HCT116 (cell line): ENCODE measurements around the gene ERVMER34-1. TPM values are rescaled to one million over a fixed set of nuclear protein-coding genes. Genes with fewer than 3 reads are reported as not detected.

Experiments used
- ATAC-seq: fragments of 200-7000 bp; cut with Tn5 transposase; 2 replicates; pipeline ENCODE4 v1.9.1; 2020; ENCODE audit warnings: mild to moderate bottlenecking, moderate library complexity
- BruUV-seq: library from RNA; stranded (reverse); fragments of 400-500 nt; replicated peaks from 2 replicates; lab custom pipeline; 2021; lab: Mats Ljungman, UMichigan
- CTCF ChIA-PET: fragments of 300-600 bp; sonication (Branson Sonifier 250); formaldehyde crosslinking; loops from one replicate; lab custom pipeline; 2021; ENCODE audit warnings: antibody characterized with exemption; lab: Charles Lee
- POLR2A ChIA-PET: fragments of 300-600, 350-600 bp; sonication (Branson Sonifier 250); formaldehyde crosslinking; loops from one replicate; lab custom pipeline; 2021; ENCODE audit warnings: antibody characterized with exemption; lab: Charles Lee
- RAD21 ChIA-PET, 2 experiments: fragments of 300-600 bp; sonication (Branson Sonifier 250); formaldehyde crosslinking; loops; one replicate each; lab custom pipeline; 2023; ENCODE audit warnings: low total read pairs in 2 of 2; ENCODE audit not compliant: uncharacterized antibody in 2 of 2, unreplicated experiment in 2 of 2, low non-redundant PET in 1 of 2; lab: Charles Lee
- DNase-seq: peaks from one replicate; pipeline ENCODE4 v3.0.0-alpha.2; 2010; ENCODE audit warnings: low read depth, low spot score
- H2AFZ ChIP-seq: fragments of 200-600 bp; shearing (Covaris generic), sonication (generic); 2 replicates; pipeline ENCODE4 v1.6.1; 2017; ENCODE audit warnings: low read depth, mixed run types, mixed read lengths, antibody characterized with exemption, low read length; ENCODE audit not compliant: poor library complexity, severe bottlenecking
- H3K27ac ChIP-seq: 2 replicates; pipeline ENCODE4 v1.5.1; 2012; ENCODE audit warnings: low read depth, low read length
- H3K27me3 ChIP-seq: fragments of 200-600 bp; sonication (generic); 2 replicates; pipeline ENCODE4 v1.6.1; 2016; ENCODE audit warnings: mixed run types, low read length, mixed read lengths; ENCODE audit not compliant: insufficient read depth
- H3K36me3 ChIP-seq, 2 experiments: fragments of 200-500 bp in 1 of 2; fragments of 200-600 bp in 1 of 2; sonication (Bioruptor generic) in 1 of 2; sonication (generic) in 1 of 2; 2 replicates each; pipeline versions ENCODE4 v1.5.1 to v1.6.1; 2014 to 2016; ENCODE audit warnings: low read length in 2 of 2, inconsistent platforms in 1 of 2, mixed read lengths in 1 of 2, mixed run types in 1 of 2; ENCODE audit not compliant: insufficient read depth in 2 of 2, control insufficient read depth in 1 of 2
- H3K4me1 ChIP-seq, 2 experiments: fragments of 200-600 bp in 1 of 2; sonication (generic) in 1 of 2; 2 replicates each; pipeline versions ENCODE4 v1.5.1 to v1.6.1; 2012 to 2017; ENCODE audit warnings: low read length in 2 of 2, inconsistent platforms in 1 of 2, mild to moderate bottlenecking in 1 of 2, mixed read lengths in 1 of 2, mixed run types in 1 of 2, moderate library complexity in 1 of 2; ENCODE audit not compliant: insufficient read depth in 2 of 2, control insufficient read depth in 1 of 2
- H3K4me2 ChIP-seq: fragments of 200-600 bp; sonication (generic); 2 replicates; pipeline ENCODE4 v1.6.1; 2017; ENCODE audit warnings: mixed run types, low read length, mixed read lengths
- H3K4me3 ChIP-seq, 2 experiments: fragments of 200-600 bp in 1 of 2; sonication (generic) in 1 of 2; replicated peaks in 1 of 2; 2 replicates each; pipeline ENCODE4 v1.5.1; 2011 to 2016; ENCODE audit warnings: low read length in 2 of 2, control low read depth in 1 of 2, low read depth in 1 of 2, mild to moderate bottlenecking in 1 of 2, mixed read lengths in 1 of 2, mixed run types in 1 of 2
- H3K79me2 ChIP-seq: fragments of 200-600 bp; sonication (generic); 2 replicates; pipeline ENCODE4 v1.6.1; 2017; ENCODE audit warnings: mild to moderate bottlenecking, mixed run types, low read length, moderate library complexity, mixed read lengths; ENCODE audit not compliant: insufficient read depth
- H3K9ac ChIP-seq: fragments of 200-600 bp; sonication (generic); 2 replicates; pipeline ENCODE4 v1.6.1; 2016; ENCODE audit warnings: low read length, mixed read lengths
- H3K9me2 ChIP-seq: fragments of 200-600 bp; sonication (generic), shearing (Covaris generic); 2 replicates; pipeline ENCODE4 v1.6.1; 2017; ENCODE audit warnings: mixed run types, mild to moderate bottlenecking, moderate library complexity; ENCODE audit not compliant: insufficient read depth
- H3K9me3 ChIP-seq, 2 experiments: fragments of 200-500 bp in 1 of 2; fragments of 200-600 bp in 1 of 2; sonication (Bioruptor generic) in 1 of 2; sonication (generic) in 1 of 2; 2 replicates each; pipeline ENCODE4 v1.6.1; 2014 to 2017; ENCODE audit warnings: low read length in 2 of 2, mixed read lengths in 2 of 2, inconsistent platforms in 1 of 2, low read depth in 1 of 2, mild to moderate bottlenecking in 1 of 2, mixed run types in 1 of 2, moderate library complexity in 1 of 2; ENCODE audit not compliant: control insufficient read depth in 1 of 2, insufficient read depth in 1 of 2
- H4K20me1 ChIP-seq: fragments of 200-600 bp; sonication (generic), shearing (Covaris generic); 2 replicates; pipeline ENCODE4 v1.6.1; 2017; ENCODE audit warnings: mixed run types, mild to moderate bottlenecking, moderate library complexity; ENCODE audit not compliant: insufficient read depth
- CEBPB ChIP-seq: IDR thresholded peaks from 2 replicates; pipeline ENCODE4 v1.6.1; 2012; ENCODE audit warnings: low read depth
- EGR1 ChIP-seq: IDR thresholded peaks from 2 replicates; pipeline ENCODE4 v1.6.1; 2012; ENCODE audit warnings: low read depth
- EZH2 ChIP-seq: fragments of 200-600 bp; sonication (generic); IDR thresholded peaks from 2 replicates; pipeline ENCODE4 v1.6.1; 2017; ENCODE audit warnings: antibody characterized with exemption, mixed run types
- EZH2phosphoT487 ChIP-seq: fragments of 200-600 bp; IDR thresholded peaks from 2 replicates; pipeline ENCODE4 v1.6.1; 2018; ENCODE audit warnings: antibody characterized with exemption, borderline replicate concordance
- FOSL1 ChIP-seq: IDR thresholded peaks from 2 replicates; pipeline ENCODE4 v1.6.1; 2012; ENCODE audit warnings: low read depth
- MAX ChIP-seq: IDR thresholded peaks from 2 replicates; pipeline ENCODE4 v1.6.1; 2012
- POLR2A ChIP-seq: IDR thresholded peaks from 2 replicates; pipeline ENCODE4 v1.7.0; 2011; ENCODE audit warnings: borderline replicate concordance; ENCODE audit not compliant: insufficient read depth, insufficient read length; ENCODE audit errors: extremely low read depth
- POLR2AphosphoS5 ChIP-seq: IDR thresholded peaks from 2 replicates; pipeline ENCODE4 v1.6.1; 2011; ENCODE audit warnings: mild to moderate bottlenecking, low read depth, low read length, moderate library complexity
- SIN3A ChIP-seq: IDR thresholded peaks from 2 replicates; pipeline ENCODE4 v1.6.1; 2012; ENCODE audit warnings: low read depth
- SP1 ChIP-seq: IDR thresholded peaks from 2 replicates; pipeline ENCODE4 v1.6.1; 2012; ENCODE audit warnings: low read depth
- YY1 ChIP-seq: IDR thresholded peaks from 2 replicates; pipeline ENCODE4 v1.6.1; 2011; ENCODE audit warnings: low read length, low read depth, moderate library complexity, mild to moderate bottlenecking; ENCODE audit not compliant: insufficient replicate concordance; ENCODE audit errors: extremely low read depth
- ZBTB33 ChIP-seq: IDR thresholded peaks from 2 replicates; pipeline ENCODE4 v1.6.1; 2011; ENCODE audit warnings: mild to moderate bottlenecking, low read length, moderate library complexity; ENCODE audit not compliant: insufficient replicate concordance; ENCODE audit errors: extremely low read depth
- ZNF274 ChIP-seq: fragments of 200-500 bp; sonication (Bioruptor generic); IDR thresholded peaks from 2 replicates; pipeline ENCODE4 v1.6.1; 2014; ENCODE audit warnings: mild to moderate bottlenecking, low read depth, low read length, inconsistent platforms
- intact Hi-C: fragments of 100-400 bp; cut with micrococcal nuclease; formaldehyde crosslinking; loops from 2 replicates; pipeline ENCODE4 v1.10.0; 2022
- total RNA-seq: library from RNA; stranded (reverse); gene quantifications from one replicate; pipeline ENCODE4 v1.2.1, GENCODE V29; 2021; ENCODE audit not compliant: unreplicated experiment
- TF ChIP-seq, protein P1 (sequence below), 3 experiments: fragments of 200-600 bp in 1 of 3; sonication (generic) in 1 of 3; IDR thresholded peaks in 2 of 3; conservative IDR thresholded peaks in 1 of 3; 2 replicates each; pipeline ENCODE4 v1.5.1; 2012 to 2017; ENCODE audit warnings: low read depth in 2 of 3, low read length in 2 of 3, antibody characterized with exemption in 1 of 3, borderline replicate concordance in 1 of 3, control low read depth in 1 of 3, mild to moderate bottlenecking in 1 of 3, mixed read lengths in 1 of 3, mixed run types in 1 of 3, moderate library complexity in 1 of 3; ENCODE audit not compliant: insufficient read depth in 1 of 3

Gene ERVMER34-1
- total RNA-seq, 1 experiment from 2014 or later: 17.5 TPM

DNA sequence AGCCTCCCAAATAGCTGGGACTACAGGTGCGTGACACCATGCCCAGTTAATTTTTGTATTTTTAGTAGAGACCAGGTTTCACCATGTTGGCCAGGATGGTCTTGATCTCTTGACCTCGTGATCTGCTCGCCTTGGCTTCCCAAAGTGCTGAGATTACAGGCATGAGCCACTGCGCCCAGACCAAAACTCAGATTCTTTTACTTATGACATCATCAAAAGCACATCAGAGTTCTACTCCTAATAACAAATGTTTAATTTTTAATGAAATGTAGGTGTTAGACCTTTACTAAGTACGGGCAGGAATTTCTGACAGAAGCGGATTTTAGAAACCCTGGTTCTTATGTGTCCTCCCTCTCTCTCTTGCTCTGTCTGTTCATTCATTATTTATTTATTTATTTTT is 38.5 kb upstream of the ERVMER34-1 start:
- H3K4me3 ChIP-seq: no peak overlapping the region
- no peaks in the 10 kb centered on the region for H3K36me3 ChIP-seq
- no TSS peak for BruUV-seq

DNA sequence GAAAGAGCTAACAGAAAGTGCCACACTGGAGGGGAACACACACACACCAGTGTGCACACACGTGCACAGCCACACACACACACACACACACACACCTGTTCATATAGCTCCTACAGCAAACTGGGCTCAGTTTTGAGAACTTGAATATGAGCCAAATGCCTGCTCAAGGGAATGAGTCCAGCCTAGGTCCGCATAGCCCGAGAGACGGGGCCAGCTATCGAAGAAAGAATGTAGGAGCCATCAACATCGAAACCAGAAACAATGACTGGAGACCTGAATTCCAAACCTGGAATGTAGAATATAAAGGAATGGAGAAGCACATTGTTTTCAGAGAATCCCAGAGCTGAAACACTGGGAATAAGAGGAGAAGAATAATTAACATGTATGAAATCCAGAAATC is 37.6 kb upstream of the ERVMER34-1 start:
- intact Hi-C loops: no loop called here

More for the DNA sequence above, 38.5 kb upstream of the ERVMER34-1 start:
- ATAC-seq: no peak
- Histone ChIP-seq H3K9ac (no peak overlapping the region), H3K9me2 (no peaks in the 10 kb centered on the region), H3K4me1 (no peaks in the 10 kb centered on the region), H2AFZ (no peak overlapping the region), H3K27ac (no peak overlapping the region), H3K79me2 (no peaks in the 10 kb centered on the region), H4K20me1 (no peaks in the 10 kb centered on the region), H3K4me2 (no peak overlapping the region), H3K9me3 (no peaks in the 10 kb centered on the region), H3K27me3 (no peaks in the 10 kb centered on the region)
- ChIA-PET RAD21 (no interaction called here), POLR2A (no interaction called here), CTCF (no interaction called here)
- DNase-seq: no peak
- TF ChIP-seq EZH2 (no peak), FOSL1 (no peak), SIN3A (no peak), EZH2phosphoT487 (no peak)
- TF ChIP-seq, protein P1, sequence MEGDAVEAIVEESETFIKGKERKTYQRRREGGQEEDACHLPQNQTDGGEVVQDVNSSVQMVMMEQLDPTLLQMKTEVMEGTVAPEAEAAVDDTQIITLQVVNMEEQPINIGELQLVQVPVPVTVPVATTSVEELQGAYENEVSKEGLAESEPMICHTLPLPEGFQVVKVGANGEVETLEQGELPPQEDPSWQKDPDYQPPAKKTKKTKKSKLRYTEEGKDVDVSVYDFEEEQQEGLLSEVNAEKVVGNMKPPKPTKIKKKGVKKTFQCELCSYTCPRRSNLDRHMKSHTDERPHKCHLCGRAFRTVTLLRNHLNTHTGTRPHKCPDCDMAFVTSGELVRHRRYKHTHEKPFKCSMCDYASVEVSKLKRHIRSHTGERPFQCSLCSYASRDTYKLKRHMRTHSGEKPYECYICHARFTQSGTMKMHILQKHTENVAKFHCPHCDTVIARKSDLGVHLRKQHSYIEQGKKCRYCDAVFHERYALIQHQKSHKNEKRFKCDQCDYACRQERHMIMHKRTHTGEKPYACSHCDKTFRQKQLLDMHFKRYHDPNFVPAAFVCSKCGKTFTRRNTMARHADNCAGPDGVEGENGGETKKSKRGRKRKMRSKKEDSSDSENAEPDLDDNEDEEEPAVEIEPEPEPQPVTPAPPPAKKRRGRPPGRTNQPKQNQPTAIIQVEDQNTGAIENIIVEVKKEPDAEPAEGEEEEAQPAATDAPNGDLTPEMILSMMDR (IDR thresholded peaks at IDR 0.05 in 2 of 3, conservative IDR thresholded peaks at IDR 0.05 in 1 of 3; ENCODE audit: borderline replicate concordance in 1 of 3, insufficient read depth in 1 of 3, low read depth in 2 of 3, low read length in 2 of 3): no peak
- intact Hi-C loops: no loop called here

More for the DNA sequence above, 37.6 kb upstream of the ERVMER34-1 start:
- Histone ChIP-seq H3K9me3 (no peaks in the 10 kb centered on the region), H3K27ac (no peak overlapping the region), H3K4me1 (no peaks in the 10 kb centered on the region), H2AFZ (no peak overlapping the region), H3K27me3 (no peaks in the 10 kb centered on the region), H3K36me3 (no peaks in the 10 kb centered on the region), H4K20me1 (no peaks in the 10 kb centered on the region), H3K4me3 (no peak overlapping the region), H3K9ac (no peak overlapping the region), H3K4me2 (no peak overlapping the region), H3K79me2 (no peaks in the 10 kb centered on the region), H3K9me2 (no peaks in the 10 kb centered on the region)
- no TSS peak for BruUV-seq
- no peak for TF ChIP-seq EGR1
- TF ChIP-seq SIN3A: no peak
- TF ChIP-seq YY1: no peak
- TF ChIP-seq MAX: no peak
- no peak for TF ChIP-seq SP1
- TF ChIP-seq POLR2AphosphoS5: no peak
- TF ChIP-seq FOSL1: no peak
- TF ChIP-seq POLR2A: no peak
- TF ChIP-seq CEBPB: no peak
- TF ChIP-seq ZNF274: no peak
- no peak for TF ChIP-seq ZBTB33
- DNase-seq (no peak), ATAC-seq (no peak)
- POLR2A ChIA-PET: no interaction called here
- CTCF ChIA-PET: no interaction called here
- RAD21 ChIA-PET: no interaction called here
